ENCODE measurements around the gene LRRK2.

Gene LRRK2

GRCh38 chr12:40286583-40286982 lies 61.8 kb downstream of the LRRK2 start:
- no peak for TF ChIP-seq CTCF (conservative IDR thresholded peaks at IDR 0.05)
- no peak overlapping the region for H3K27ac ChIP-seq

GRCh38 chr12:40287369-40287975 lies 62.7 kb downstream of the LRRK2 start:
- no peak for TF ChIP-seq CTCF (conservative IDR thresholded peaks at IDR 0.05)
- H3K27ac ChIP-seq = no peak overlapping the region

- H3K27ac ChIP-seq = no peak overlapping the region
- TF ChIP-seq CTCF (conservative IDR thresholded peaks at IDR 0.05) = no peak
These were observed 68.1 kb downstream of the LRRK2 start for GRCh38 chr12:40292788-40293429.

GRCh38 chr12:40298341-40298740 lies 73.5 kb downstream of the LRRK2 start:
- TF ChIP-seq CTCF (conservative IDR thresholded peaks at IDR 0.05) = no peak
- H3K27ac ChIP-seq = no peak overlapping the region

GRCh38 chr12:40300490-40300889 lies 75.7 kb downstream of the LRRK2 start:
- TF ChIP-seq CTCF (conservative IDR thresholded peaks at IDR 0.05) = no peak
- no peak overlapping the region for H3K27ac ChIP-seq

- no peak overlapping the region for H3K27ac ChIP-seq
- no peak for TF ChIP-seq CTCF (conservative IDR thresholded peaks at IDR 0.05)
These were observed 84.2 kb downstream of the LRRK2 start for GRCh38 chr12:40309001-40309400.

- no peak for TF ChIP-seq CTCF (conservative IDR thresholded peaks at IDR 0.05)
- no peak overlapping the region for H3K27ac ChIP-seq
These were observed 85.4 kb downstream of the LRRK2 start for GRCh38 chr12:40310211-40310610.

Measured in VCaP (cell line).